ENCODE results near the gene CNDP2.
"Not testable (repeated sequence)": the region's sequence is repeated elsewhere in the genome, so short reads cannot be mapped to it uniquely, and the experiment has no call there.

The CNDP2 gene

DNA sequence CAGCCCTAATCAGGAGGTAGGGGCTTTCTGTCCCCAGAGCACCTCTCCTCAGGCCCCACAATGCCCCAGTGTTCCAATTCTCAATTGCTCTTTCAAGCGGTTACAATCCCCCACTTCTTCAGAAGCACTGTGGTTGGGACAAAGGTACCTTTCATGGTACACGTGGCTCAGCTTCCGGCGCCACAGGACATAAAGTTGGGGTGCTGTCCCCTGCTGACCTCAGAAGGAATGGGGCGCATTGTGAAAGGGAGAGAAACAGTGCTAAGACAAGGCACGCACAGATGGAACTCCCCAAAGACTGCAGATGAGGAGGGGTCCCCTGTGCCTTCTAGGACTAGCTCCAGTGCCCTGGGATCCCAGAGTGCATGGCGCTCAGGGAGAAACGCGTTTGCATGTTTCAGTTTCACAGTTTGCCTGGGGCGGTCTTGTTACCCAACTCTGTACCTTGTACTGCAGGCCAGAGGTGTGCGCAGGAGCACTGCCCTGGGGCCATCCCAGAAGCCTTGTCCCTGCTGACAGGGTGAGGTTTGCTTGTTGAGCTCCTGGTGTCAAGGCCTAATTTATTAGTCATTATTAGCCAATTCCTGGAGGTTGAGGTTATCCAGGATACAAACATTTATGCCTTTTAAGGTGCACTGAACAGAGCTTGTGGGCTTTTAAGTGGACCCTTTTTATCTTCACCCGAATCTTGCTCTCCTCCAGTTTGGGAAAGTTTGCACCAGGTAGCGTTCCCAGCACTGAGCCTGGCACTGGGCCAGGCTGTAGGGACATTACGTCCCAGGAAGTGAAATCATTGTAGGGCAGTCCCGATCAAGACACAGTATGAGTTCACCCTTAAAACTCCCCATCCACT lies 45.8 kb downstream of the CNDP2 start:
- DNase-seq = no peak

DNA sequence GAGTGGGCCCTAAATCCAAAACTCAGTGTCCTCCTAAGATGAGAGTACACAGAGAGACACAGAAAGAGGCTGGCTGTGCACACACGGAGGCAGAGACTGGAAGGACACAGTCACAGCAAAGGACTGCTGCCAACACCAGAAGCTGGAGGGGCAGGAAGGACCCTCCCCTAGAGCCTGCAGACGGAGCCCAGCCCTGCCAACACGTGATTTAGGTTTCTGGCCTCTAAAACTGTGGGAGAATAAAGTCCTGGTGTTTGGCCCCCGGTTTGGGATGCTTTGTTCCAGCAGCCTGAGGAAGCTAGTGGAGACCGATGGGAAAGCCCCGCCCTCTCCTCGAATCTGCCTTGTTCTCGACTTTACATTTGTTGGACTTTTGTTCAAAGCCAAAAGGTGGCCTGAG lies 48.7 kb downstream of the CNDP2 start:
- no peak for DNase-seq

DNA sequence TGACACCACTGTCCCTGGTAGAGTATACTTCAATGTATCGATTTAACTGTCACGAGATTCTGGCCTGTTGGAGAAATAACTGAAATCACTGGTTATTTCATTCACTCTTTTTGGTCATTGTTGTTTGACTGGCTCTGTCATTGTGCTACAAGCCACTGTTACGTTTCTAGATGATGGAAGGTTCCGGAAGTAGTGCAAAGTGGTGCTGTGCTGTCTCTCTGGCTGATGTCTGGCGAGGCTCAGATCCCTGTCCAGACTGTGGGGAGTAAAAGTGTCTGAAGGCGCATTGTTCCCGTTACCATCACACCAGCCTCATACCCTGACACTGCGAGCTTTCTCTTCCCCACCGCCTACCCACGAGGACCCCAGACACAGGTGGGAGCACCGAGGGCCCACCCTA lies 49.8 kb downstream of the CNDP2 start:
- DNase-seq = no peak

DNA sequence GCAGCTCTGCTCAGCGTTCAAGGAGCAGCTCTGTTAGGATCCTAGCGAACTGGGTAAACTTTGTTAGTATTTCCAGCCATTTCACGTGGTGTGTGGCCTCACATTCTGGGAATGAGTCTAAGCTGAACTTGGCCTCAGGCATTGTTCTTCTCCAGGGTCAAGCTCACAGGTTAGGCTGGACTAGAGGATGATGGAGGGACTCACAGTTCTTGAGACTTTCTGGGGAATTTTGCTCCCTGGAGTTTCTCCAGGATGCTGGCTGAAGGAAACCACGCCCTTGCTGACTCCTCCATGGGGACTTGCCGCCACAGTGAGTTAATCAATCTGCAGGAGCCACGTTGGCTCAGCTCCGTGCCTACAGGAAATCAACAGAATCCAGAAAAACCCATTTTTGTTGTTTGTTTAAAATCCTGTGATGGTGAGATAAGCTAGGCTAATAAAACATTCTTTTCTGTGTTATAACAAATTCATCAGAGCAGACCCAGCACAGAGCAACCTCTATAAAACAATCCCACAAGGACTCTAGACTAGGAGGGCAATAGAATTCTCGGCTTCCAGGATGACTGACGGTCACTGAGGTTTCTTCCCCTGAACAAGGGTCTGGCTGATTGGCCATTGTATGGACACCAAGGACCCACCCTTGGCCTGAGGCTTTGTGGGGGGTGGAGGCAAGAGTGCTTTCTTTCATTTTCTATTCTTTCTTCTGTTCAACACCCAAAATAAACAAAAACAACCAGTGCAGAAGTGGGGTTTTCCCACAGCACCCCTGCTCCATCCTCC lies 50.8 kb downstream of the CNDP2 start:
- DNase-seq = no peak

DNA sequence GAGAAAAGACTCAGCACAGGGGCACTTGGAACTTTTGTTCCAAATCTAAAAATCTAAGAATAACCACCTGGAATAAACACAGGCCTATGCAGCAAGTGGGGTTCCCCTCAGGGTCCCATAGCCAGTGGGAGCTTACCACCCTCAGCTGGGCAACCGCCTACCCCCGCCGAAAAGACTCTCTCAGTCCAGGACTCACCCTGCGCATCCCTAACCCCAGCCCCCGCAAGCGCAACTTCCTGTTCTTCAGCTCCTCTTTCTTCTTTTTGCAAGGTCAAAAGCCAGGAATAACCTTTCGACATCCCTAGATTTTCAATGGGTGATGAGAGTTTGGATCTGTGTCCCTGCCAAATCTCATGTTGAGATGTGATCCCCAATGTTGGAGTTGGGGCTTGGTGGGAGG lies 51.7 kb downstream of the CNDP2 start:
- DNase-seq = no peak

DNA sequence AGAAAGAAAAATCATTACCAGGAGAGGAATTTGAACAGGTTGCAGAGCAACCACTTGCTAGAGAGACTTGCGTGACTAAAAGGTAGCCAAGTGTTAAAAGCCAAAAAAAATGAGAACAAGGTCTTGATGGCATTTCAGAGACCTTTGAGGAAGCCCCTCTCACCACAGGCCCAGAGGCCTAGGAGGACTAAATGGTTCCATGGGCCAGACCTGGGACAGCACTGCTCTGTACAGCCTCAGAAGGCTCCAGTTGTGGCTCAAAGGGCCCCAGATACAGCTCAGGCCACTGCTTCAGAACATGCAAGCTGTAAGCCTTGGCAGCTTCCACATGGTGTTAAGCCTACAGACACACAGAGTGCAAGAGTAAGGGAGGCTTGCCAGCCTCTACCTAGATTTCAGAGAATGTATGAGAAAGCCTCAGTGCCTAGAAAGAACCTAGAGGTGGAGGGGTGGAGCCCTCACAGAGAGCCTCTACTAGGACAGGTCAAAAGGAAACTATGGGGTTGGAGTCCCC lies 53.5 kb downstream of the CNDP2 start:
- no peak for DNase-seq

DNA sequence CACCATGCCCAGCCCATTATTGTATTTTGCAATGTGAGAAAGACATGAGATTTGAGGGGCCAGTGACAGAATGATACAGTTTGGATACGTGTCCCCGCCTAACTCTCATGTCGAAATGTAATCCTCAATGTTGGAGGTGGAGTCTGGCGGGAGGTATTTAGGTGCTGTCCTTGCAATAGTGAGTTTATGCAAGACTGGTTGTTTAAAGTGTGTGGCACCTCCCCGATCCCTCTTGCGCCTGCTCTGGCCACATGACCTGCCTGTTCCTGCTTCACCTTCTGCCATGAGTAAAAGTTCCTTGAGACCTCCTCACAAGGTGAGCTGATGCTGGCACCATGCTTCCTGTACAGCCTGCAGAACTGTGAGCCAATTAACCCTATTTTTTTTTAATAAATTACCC lies 54.7 kb downstream of the CNDP2 start:
- DNase-seq = no peak

DNA sequence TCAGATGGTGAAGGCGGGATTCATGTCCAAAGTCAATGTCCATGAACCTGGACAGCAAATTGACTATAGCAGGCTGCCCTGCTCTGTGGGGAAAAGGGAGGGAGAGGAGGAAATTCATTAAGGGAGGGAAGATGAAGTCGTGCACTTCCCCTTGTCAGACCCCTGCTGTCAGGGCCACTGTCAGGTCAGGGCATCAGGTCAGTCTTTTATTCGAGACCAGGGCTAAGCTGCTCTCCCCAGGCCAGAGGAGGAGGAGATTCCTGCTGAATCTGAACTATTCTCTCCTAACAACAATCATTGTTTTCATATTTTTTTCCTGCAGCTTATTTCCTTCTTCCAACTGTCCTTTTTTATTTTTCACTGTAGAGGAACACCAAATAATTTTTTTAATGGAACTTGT lies 55.3 kb downstream of the CNDP2 start:
- no peak for DNase-seq

DNA sequence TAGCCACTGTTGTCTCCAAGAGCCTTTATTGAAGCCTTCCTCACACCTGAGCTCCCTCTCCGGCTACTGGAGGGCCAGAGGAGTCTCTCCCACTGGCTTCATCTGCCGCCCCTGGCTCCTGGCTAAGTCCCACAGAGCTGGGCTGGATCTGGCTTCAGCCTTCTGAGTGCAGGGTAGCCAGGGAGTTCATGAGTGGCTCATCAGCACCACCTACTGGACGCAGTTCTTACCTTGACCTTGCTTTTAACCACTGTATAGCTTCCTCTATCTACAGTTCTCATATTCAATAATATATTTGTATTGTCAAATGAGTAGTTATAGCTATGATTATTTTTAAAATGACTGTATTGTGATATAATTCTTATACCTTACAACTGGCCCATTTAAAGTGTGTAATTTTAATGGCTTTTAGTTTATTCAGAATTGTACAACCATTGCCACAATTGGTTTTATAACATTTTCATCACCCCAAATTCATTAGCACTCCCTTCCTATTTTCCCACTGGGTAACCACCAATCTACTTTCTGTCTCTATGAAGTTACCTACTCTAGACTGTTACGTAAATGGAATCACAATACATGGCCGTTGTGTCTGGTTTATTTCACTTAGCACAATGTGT lies 55.9 kb downstream of the CNDP2 start:
- DNase-seq = peak; percentile 87

DNA sequence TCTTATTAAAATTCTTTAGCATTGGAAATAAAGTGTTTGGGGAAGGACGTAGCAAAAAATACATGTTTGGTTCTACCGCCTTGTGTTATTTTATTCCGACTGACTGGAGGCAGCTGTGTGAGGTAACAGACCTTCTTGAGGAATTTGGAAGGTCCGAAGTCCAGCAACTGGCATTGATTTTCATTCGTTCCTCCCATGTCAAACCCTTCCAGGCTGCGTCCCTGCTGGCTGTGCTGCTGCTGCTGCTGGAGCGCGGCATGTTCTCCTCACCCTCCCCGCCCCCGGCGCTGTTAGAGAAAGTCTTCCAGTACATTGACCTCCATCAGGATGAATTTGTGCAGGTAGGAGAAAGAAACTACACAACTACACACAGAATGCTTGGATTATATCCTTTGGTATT lies 60.0 kb downstream of the CNDP2 start:
- no peak for DNase-seq

DNA sequence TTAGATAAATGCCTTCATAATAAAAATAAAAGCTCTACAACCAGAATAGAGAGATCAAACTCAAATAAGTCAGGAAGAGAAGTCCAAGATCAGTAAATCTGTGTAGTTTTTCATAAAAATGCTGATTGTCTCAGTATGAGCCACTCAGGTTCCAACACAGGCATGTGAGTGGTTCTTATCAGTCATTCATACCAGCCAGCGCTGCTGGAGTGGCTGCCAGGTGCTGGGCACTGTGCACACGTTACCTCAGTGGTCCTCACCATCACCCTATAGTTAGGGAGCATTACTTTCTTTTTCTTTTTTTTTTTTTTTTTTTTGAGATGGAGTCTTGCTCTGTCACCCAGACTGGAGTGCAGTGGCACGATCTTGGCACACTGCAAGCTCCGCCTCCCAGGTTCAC lies 61.9 kb downstream of the CNDP2 start:
- DNase-seq = no peak

DNA sequence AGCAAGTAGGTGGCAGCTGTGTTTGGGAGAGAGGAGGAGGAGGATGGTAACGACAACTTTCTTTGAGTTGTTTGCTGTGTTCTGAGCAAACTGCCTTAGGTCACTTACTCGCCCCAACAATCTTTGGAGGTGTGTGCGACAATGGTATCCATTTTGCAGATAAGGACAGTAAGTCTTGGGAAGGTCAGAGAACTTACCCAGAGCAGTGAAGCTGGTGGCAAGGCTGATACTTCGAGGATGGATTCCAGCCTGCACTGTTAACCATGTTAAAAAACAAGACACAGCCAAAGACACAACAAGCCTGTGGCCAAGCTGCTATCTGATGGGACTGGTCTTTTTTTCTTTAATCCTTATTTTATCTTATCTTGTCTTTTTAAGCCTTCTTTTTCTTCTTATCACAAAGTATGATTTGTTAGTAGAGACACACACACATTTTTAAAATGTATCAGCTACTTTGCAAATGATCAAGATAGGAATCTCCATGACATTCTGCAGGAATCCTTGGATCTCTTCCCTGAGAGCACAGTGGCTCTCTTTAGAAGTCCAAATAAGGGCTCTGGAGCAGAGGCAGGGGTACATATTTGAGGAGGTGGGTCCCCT lies 66.1 kb downstream of the CNDP2 start:
- no peak for DNase-seq

DNA sequence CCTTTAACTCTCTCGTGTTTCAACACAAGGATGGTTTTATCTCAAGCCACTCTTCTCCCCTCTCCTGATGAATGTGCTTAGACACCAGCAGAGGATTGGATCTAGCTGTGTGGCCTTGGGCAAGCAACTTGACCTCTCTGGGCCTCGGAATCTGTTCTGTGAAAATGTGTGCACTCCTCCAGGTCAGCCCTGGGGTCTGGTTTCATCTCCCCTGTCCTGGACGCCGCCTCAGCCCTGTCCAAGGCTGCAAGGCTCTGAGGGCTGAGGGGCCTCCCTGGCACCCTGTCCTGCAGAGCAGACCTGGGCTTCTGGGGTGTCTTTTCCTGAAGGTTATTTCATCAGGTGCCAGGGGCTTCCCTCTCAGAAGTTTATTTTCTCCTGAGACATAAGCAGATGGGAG lies 66.6 kb downstream of the CNDP2 start:
- no peak for DNase-seq

DNA sequence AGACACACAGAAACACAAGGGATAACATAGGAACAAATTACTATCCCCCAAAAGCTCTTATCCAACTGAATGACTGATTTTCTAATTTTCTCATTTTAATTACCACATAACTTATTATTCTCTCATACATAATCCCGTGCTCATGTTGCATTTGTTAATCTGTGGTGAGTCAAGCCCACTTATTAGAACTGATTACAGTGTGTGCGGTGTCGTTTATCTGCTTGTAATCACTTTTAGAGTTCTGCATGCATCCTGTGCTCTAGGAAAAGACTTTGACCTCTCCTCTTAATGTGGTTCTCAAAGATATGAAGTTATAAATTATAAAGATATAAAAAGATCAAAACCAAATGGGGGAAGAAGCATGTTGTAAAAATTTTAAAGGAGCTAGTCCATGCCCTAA lies 67.8 kb downstream of the CNDP2 start:
- no peak for DNase-seq

DNA sequence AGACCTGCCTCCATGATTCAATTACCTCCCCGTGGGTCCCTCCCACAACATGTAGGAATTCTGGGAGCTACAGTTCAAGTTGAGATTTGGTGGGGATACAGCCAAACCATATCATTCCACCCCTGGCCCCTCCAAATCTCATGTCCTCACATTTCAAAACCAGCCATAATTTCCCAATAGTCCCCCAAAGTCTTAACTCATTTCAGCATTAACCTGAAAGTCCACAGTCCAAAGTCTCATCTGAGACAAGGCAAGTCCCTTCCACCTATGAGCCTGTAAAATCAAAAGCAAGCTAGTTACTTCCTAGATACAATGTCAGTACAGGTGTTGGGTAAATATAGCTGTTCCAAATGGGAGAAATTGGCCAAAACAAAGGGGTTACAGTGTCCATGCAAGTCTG lies 69.0 kb downstream of the CNDP2 start:
- DNase-seq = not testable (repeated sequence)

DNA sequence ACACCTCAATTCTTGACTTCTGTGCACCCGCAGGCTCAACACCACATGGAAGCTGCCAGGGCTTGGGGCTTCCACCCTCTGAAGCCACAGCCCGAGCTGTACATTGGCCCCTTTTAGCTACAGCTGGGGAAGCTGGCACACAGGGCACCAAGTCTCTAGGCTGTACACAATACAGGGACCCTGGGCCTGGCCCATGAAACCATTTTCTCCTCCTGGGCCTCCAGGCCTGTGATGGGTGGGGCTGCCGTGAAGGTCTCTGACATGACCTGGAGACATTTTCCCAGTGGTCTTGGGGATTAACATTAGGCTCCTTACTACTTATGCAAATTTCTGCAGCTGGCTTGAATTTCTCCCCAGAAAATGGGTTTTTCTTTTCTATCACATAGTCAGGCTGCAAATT lies 69.8 kb downstream of the CNDP2 start:
- not testable (repeated sequence) for DNase-seq

DNA sequence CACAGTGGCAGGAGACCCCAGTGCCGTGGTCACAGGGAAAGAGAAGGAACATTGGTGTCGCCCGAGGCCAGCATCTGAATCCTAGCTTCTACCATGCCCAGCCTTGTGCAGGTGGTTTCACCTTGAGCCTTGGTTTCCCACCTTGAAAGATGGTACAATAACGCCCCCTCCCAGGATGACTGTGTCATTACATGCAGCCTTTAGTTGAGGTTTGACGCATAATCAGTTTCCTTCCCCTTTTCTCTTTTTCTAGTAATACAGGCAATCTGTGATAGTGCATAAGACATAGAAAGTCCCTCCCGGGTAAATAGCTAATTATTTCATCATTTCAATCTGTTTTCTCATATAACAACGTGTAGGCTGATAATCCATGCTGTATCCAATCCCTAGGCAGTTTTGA lies 71.7 kb downstream of the CNDP2 start:
- no peak for DNase-seq

DNA sequence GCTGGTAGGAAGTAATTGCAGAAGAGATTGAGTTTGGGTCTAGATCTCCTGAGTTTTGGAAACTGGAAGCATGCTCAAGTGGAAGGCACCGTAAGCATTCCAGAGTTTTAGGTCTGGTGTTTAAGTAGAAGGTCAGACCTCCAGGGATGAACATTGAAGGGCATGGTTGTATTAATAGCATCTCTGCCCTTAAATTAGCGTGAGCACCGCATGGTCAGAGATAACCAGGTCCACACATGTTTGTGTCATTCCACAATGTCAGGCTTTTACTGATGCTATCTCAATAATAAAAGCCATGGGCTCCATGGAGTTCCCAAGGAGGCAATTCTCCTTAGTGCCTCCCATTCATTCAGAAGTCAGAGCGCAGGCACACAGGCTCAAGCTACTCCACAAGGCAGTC lies 73.2 kb downstream of the CNDP2 start:
- DNase-seq = no peak

DNA sequence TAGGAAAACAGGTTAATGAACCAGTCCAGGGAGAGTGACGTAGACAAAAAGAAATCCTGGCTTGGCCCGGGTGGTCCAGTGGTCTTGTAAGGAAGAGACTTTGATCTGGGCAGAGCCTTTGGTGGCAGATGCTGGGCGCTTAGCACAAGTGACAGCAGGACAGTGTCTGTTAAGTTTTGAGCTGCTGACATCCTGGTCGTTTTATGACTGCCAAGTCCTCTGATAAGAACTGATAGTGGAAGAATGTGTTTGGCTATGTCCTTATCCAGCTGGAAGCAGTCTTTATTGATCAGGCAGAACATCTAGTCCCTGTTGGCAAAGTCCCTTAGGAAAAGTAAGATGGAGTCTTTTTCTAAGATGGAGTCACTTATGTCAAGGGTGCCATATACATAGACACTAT lies 74.1 kb downstream of the CNDP2 start:
- no peak for DNase-seq

DNA sequence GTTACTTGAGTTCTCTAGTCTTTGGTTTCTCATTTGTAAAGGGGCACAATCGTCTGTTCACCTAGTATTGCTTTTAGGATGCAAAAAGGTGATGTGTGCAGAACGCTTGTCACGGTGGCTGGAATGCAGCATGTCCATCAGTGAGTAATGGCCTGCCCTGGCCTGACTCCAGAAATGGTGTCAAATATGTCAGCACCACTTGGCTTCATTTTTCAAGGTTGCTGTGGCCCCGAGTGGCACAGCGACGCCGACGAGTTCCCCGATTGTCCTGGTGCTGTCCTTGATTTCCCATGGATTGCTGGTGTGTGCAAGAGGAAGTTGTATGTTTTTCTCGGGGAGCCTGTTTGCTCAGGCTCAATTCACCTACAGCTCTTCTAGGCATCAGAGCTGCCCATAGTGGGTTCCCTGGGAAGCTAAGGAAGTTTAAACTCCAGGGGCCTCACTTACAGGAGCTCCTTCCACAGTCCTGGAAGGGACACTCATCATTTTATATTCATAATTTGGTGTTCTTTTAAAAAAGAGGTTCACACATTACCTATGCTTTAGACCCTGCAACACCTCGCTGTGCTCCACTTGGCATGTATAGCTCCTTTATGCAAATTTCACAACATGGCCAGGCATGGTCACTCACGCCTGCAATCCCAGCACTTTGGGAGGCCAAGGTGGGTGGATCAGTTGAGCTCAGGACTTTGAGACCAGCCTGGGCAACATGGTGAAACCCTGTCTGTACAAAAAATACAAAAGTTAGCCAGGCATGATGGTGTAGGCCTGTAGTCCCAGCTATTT lies 75.9 kb downstream of the CNDP2 start:
- no peak for DNase-seq

DNA sequence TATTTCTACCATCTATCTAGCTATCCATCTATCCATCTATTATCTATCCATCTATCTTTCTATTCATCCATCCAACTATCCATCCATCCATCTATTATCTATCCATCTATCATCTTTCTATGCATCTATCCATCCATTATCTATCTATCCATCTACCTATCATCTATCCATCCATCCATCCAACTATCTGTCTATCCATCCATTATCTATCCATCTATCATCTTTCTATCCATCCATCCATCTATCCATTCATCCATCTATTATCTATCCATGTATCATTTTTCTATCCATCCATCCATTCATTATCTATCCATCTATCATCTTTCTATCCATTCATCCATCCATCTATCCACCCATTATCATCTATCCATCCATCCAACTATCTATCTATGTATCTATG lies 76.9 kb downstream of the CNDP2 start:
- DNase-seq = no peak
